Mucosa of rectum (tissue), 2 donors: ENCODE data around the gene RASAL2.

Experiments
- H3K27ac ChIP-seq, 2 donors: one replicate each; pipeline ENCODE4 v1.7.0; 2013; ENCODE audit warnings: inconsistent platforms in 2 of 2, low read depth in 2 of 2, low read length in 2 of 2
- H3K27me3 ChIP-seq, 2 donors: one replicate each; pipeline ENCODE4 v1.7.0; 2013; ENCODE audit warnings: low read length in 2 of 2; ENCODE audit not compliant: control insufficient read depth in 2 of 2, insufficient read depth in 2 of 2
- H3K36me3 ChIP-seq, 2 donors: one replicate each; pipeline ENCODE4 v1.7.0; 2013; ENCODE audit warnings: low read length in 2 of 2; ENCODE audit not compliant: control insufficient read depth in 2 of 2, insufficient read depth in 2 of 2
- H3K4me1 ChIP-seq, 2 donors: one replicate each; pipeline ENCODE4 v1.7.0; 2013; ENCODE audit warnings: low read length in 2 of 2, mild to moderate bottlenecking in 1 of 2; ENCODE audit not compliant: control insufficient read depth in 2 of 2, insufficient read depth in 2 of 2
- H3K4me3 ChIP-seq, 2 donors: one replicate each; pipeline ENCODE4 v1.7.0; 2013; ENCODE audit warnings: low read length in 2 of 2
- H3K9ac ChIP-seq, 2 donors: one replicate each; pipeline ENCODE4 v1.7.0; 2013; ENCODE audit warnings: low read length in 2 of 2, low read depth in 1 of 2, mild to moderate bottlenecking in 1 of 2
- H3K9me3 ChIP-seq, 2 donors: one replicate each; pipeline ENCODE4 v1.7.0; 2013; ENCODE audit warnings: low read length in 2 of 2; ENCODE audit not compliant: control insufficient read depth in 2 of 2
- donor health status: healthy.
- donor health status: Normal muscosa, but diverticular disease.

Gene RASAL2

GRCh38 chr1:178324003-178324402, 230.1 kb downstream of the RASAL2 start:
- Histone ChIP-seq H3K9me3 (no peaks in the 10 kb centered on the region), H3K4me3 (no peak overlapping the region), H3K27me3 (no peaks in the 10 kb centered on the region), H3K36me3 (no peaks in the 10 kb centered on the region), H3K27ac (no peak overlapping the region), H3K9ac (no peak overlapping the region), H3K4me1 (no peaks in the 10 kb centered on the region)

GRCh38 chr1:178328728-178329127, 234.8 kb downstream of the RASAL2 start:
- Histone ChIP-seq H3K4me3 (no peak overlapping the region), H3K4me1 (no peaks in the 10 kb centered on the region), H3K27ac (no peak overlapping the region), H3K9ac (no peak overlapping the region), H3K36me3 (no peaks in the 10 kb centered on the region), H3K9me3 (no peaks in the 10 kb centered on the region), H3K27me3 (no peaks in the 10 kb centered on the region)

GRCh38 chr1:178330153-178330552, 236.2 kb downstream of the RASAL2 start:
- H3K9ac ChIP-seq, result no peak overlapping the region
- H3K9me3 ChIP-seq, result no peaks in the 10 kb centered on the region
- no peaks in the 10 kb centered on the region for H3K4me1 ChIP-seq
- no peak overlapping the region for H3K4me3 ChIP-seq
- no peak overlapping the region for H3K27ac ChIP-seq
- H3K27me3 ChIP-seq, result no peaks in the 10 kb centered on the region
- no peaks in the 10 kb centered on the region for H3K36me3 ChIP-seq

- no peak overlapping the region for H3K9ac ChIP-seq
- H3K9me3 ChIP-seq, result no peaks in the 10 kb centered on the region
- H3K36me3 ChIP-seq, result no peaks in the 10 kb centered on the region
- no peaks in the 10 kb centered on the region for H3K4me1 ChIP-seq
- no peaks in the 10 kb centered on the region for H3K27me3 ChIP-seq
- H3K4me3 ChIP-seq, result no peak overlapping the region
- no peak overlapping the region for H3K27ac ChIP-seq
Measured at GRCh38 chr1:178330848-178331497, 237.1 kb downstream of the RASAL2 start.

- Histone ChIP-seq H3K9me3 (no peaks in the 10 kb centered on the region), H3K4me3 (no peak overlapping the region), H3K9ac (no peak overlapping the region)
Measured at GRCh38 chr1:178335426-178335825, 241.5 kb downstream of the RASAL2 start.

GRCh38 chr1:178337091-178337706, 243.3 kb downstream of the RASAL2 start:
- no peak overlapping the region for H3K27ac ChIP-seq

More at GRCh38 chr1:178335426-178335825, 241.5 kb downstream of the RASAL2 start:
- H3K36me3 ChIP-seq, result no peaks in the 10 kb centered on the region
- H3K27ac ChIP-seq, result no peak overlapping the region
- no peaks in the 10 kb centered on the region for H3K27me3 ChIP-seq
- H3K4me1 ChIP-seq, result peaks cover 0 to 1% of the 10 kb centered on the region in 2 donors

GRCh38 chr1:178339834-178340233, 245.9 kb downstream of the RASAL2 start:
- Histone ChIP-seq H3K9ac (no peak overlapping the region), H3K27me3 (no peaks in the 10 kb centered on the region), H3K36me3 (no peaks in the 10 kb centered on the region), H3K9me3 (no peaks in the 10 kb centered on the region), H3K27ac (no peak overlapping the region), H3K4me1 (peaks cover 3 to 7% of the 10 kb centered on the region in 2 donors), H3K4me3 (no peak overlapping the region)

More at GRCh38 chr1:178337091-178337706, 243.3 kb downstream of the RASAL2 start:
- no peaks in the 10 kb centered on the region for H3K27me3 ChIP-seq
- H3K36me3 ChIP-seq, result no peaks in the 10 kb centered on the region
- no peaks in the 10 kb centered on the region for H3K9me3 ChIP-seq
- peaks cover 0 to 7% of the 10 kb centered on the region in 2 donors for H3K4me1 ChIP-seq
- no peak overlapping the region for H3K4me3 ChIP-seq
- no peak overlapping the region for H3K9ac ChIP-seq

- Histone ChIP-seq H3K4me1 (peaks cover 3 to 7% of the 10 kb centered on the region in 2 donors), H3K9me3 (no peaks in the 10 kb centered on the region), H3K36me3 (no peaks in the 10 kb centered on the region), H3K27ac (peak overlapping the region; percentile 53 to 71), H3K27me3 (no peaks in the 10 kb centered on the region), H3K4me3 (peak overlapping the region; percentile 45 to 70), H3K9ac (peak overlapping the region; percentile 51 to 60)
Measured at GRCh38 chr1:178341261-178341956, 247.5 kb downstream of the RASAL2 start.

- peaks cover 3 to 7% of the 10 kb centered on the region in 2 donors for H3K4me1 ChIP-seq
- H3K9me3 ChIP-seq, result no peaks in the 10 kb centered on the region
- no peak overlapping the region for H3K4me3 ChIP-seq
- no peaks in the 10 kb centered on the region for H3K36me3 ChIP-seq
- H3K27me3 ChIP-seq, result no peaks in the 10 kb centered on the region
- H3K27ac ChIP-seq, result no peak overlapping the region
- no peak overlapping the region for H3K9ac ChIP-seq
Measured at GRCh38 chr1:178342745-178343144, 248.8 kb downstream of the RASAL2 start.

GRCh38 chr1:178344513-178345091, 250.7 kb downstream of the RASAL2 start:
- Histone ChIP-seq H3K4me1 (peaks cover 3 to 7% of the 10 kb centered on the region in 2 donors), H3K36me3 (no peaks in the 10 kb centered on the region), H3K9me3 (no peaks in the 10 kb centered on the region), H3K4me3 (no peak overlapping the region), H3K27me3 (no peaks in the 10 kb centered on the region), H3K27ac (no peak overlapping the region), H3K9ac (no peak overlapping the region)
